ENCODE results near the gene OR52E2.

The OR52E2 gene

GRCh38 chr11:5021996-5022395 lies 37.4 kb downstream of the OR52E2 start:
- no peaks in the 10 kb centered on the region for H3K4me1 ChIP-seq (ENCODE audit: control insufficient read depth, insufficient read depth, low read length)
- H3K4me3 ChIP-seq (ENCODE audit: low read length), result no peak overlapping the region
- H3K36me3 ChIP-seq (ENCODE audit: control insufficient read depth, insufficient read depth, low read length), result no peaks in the 10 kb centered on the region
- DNase-seq (ENCODE audit: low read depth, low spot score), result no peak
- no peak overlapping the region for H3K27ac ChIP-seq (ENCODE audit: low read length)
- no peaks in the 10 kb centered on the region for H3K9me3 ChIP-seq (ENCODE audit: control insufficient read depth, insufficient read depth, low read length)
- H3K27me3 ChIP-seq (ENCODE audit: control insufficient read depth, insufficient read depth, low read length), result no peaks in the 10 kb centered on the region
- no CpG with 5 or more reads among the region's 2 CpGs for WGBS (ENCODE audit: insufficient coverage, insufficient read length)

GRCh38 chr11:5013012-5013411 lies 46.4 kb downstream of the OR52E2 start:
- no peaks in the 10 kb centered on the region for H3K9me3 ChIP-seq (ENCODE audit: control insufficient read depth, insufficient read depth, low read length)
- H3K4me3 ChIP-seq (ENCODE audit: low read length), result no peak overlapping the region
- no peak overlapping the region for H3K27ac ChIP-seq (ENCODE audit: low read length)
- no peak for DNase-seq (ENCODE audit: low read depth, low spot score)
- no peaks in the 10 kb centered on the region for H3K27me3 ChIP-seq (ENCODE audit: control insufficient read depth, insufficient read depth, low read length)
- 100% methylated on average over 1 of the region's 1 CpG for WGBS (ENCODE audit: insufficient coverage, insufficient read length)
- H3K4me1 ChIP-seq (ENCODE audit: control insufficient read depth, insufficient read depth, low read length), result no peaks in the 10 kb centered on the region
- H3K36me3 ChIP-seq (ENCODE audit: control insufficient read depth, insufficient read depth, low read length), result no peaks in the 10 kb centered on the region

GRCh38 chr11:5011254-5011653 lies 48.2 kb downstream of the OR52E2 start:
- H3K36me3 ChIP-seq (ENCODE audit: control insufficient read depth, insufficient read depth, low read length), result no peaks in the 10 kb centered on the region
- no peak overlapping the region for H3K27ac ChIP-seq (ENCODE audit: low read length)
- WGBS (ENCODE audit: insufficient coverage, insufficient read length), result no CpG with 5 or more reads among the region's 8 CpGs
- no peak overlapping the region for H3K4me3 ChIP-seq (ENCODE audit: low read length)
- no peaks in the 10 kb centered on the region for H3K27me3 ChIP-seq (ENCODE audit: control insufficient read depth, insufficient read depth, low read length)
- no peaks in the 10 kb centered on the region for H3K9me3 ChIP-seq (ENCODE audit: control insufficient read depth, insufficient read depth, low read length)
- no peaks in the 10 kb centered on the region for H3K4me1 ChIP-seq (ENCODE audit: control insufficient read depth, insufficient read depth, low read length)
- DNase-seq (ENCODE audit: low read depth, low spot score), result no peak
